Lung (tissue), 12 donors: ENCODE data around the gene ELP5. TPM values are rescaled to one million over a fixed set of nuclear protein-coding genes. Genes with fewer than 3 reads are reported as not detected.

ENCODE experiments used
- ATAC-seq: fragments of 200-7000 bp; cut with Tn5 transposase; one replicate; pipeline ENCODE4 v1.9.1; 2020; ENCODE audit warnings: moderate number of reproducible peaks; ENCODE audit not compliant: insufficient read depth, low FRiP score
- DNase-seq, 3 donors: peaks; one replicate each; pipeline ENCODE4 v3.0.0-alpha.2; 2013 to 2017
- H3K27ac ChIP-seq, 2 donors: one replicate each; pipeline ENCODE4 v1.5.1; 2013; ENCODE audit warnings: mild to moderate bottlenecking in 2 of 2, moderate library complexity in 2 of 2, control low read depth in 1 of 2, inconsistent platforms in 1 of 2, low read depth in 1 of 2, low read length in 1 of 2
- H3K27me3 ChIP-seq, 3 donors: one replicate each; pipeline ENCODE4 v1.5.1; 2013; ENCODE audit warnings: low read length in 2 of 3; ENCODE audit not compliant: control insufficient read depth in 3 of 3, insufficient read depth in 3 of 3
- H3K36me3 ChIP-seq, 4 donors: one replicate each; pipeline ENCODE4 v1.5.1; 2013; ENCODE audit warnings: low read length in 4 of 4, mild to moderate bottlenecking in 1 of 4, moderate library complexity in 1 of 4; ENCODE audit not compliant: control insufficient read depth in 4 of 4, insufficient read depth in 4 of 4
- H3K4me1 ChIP-seq, 5 donors: one replicate each; pipeline ENCODE4 v1.5.1; 2013; ENCODE audit warnings: low read length in 5 of 5, mild to moderate bottlenecking in 2 of 5, moderate library complexity in 1 of 5; ENCODE audit not compliant: control insufficient read depth in 5 of 5, insufficient read depth in 5 of 5
- H3K4me3 ChIP-seq: one replicate; pipeline ENCODE4 v1.5.1; 2013; ENCODE audit warnings: mild to moderate bottlenecking, control low read depth, moderate library complexity
- H3K9ac ChIP-seq, 2 donors: one replicate each; pipeline ENCODE4 v1.5.1; 2013; ENCODE audit warnings: low read length in 2 of 2, control low read depth in 1 of 2; ENCODE audit not compliant: insufficient read depth in 1 of 2
- H3K9me3 ChIP-seq, 4 donors: one replicate each; pipeline ENCODE4 v1.5.1; 2013; ENCODE audit warnings: low read length in 3 of 4, mild to moderate bottlenecking in 1 of 4, moderate library complexity in 1 of 4; ENCODE audit not compliant: control insufficient read depth in 4 of 4, insufficient read depth in 3 of 4
- CTCF ChIP-seq: IDR thresholded peaks from 2 replicates; pipeline ENCODE4 v1.5.1; 2012; ENCODE audit warnings: mild to moderate bottlenecking; ENCODE audit errors: control extremely low read depth, extremely low read depth
- WGBS, 2 donors: extraction: QIAGEN DNeasy Blood & Tissue Kit; methylation state at CpG; one replicate each; pipeline ENCODE4 v1.1.7; 2013; 5-methylcytosine and 5-hydroxymethylcytosine counted together
- polyA plus RNA-seq, 2 donors: library from polyadenylated mRNA; stranded (reverse); fragments of 200-250 nt; gene quantifications; one replicate each; pipeline ENCODE4 v1.2.1, GENCODE V29; 2013
- total RNA-seq, 2 donors: library from RNA; depleted of rRNA in 1 of 2; stranded (reverse); fragments of >200 nt in 1 of 2; gene quantifications; one replicate each; pipeline ENCODE4 v1.2.1, GENCODE V29; 2014 to 2021
- donor health status: control.
- donor health status: control.
- donor health status: Bipolar disorder and iron deficiency.
- donor health status: healthy.
- donor health status: DM: yes; HTN: yes; CAD: no.

Gene ELP5
- total and polyA plus RNA-seq, 4 donors: 19.8 to 63.2 (median 36.6) TPM

- no peaks in the 10 kb centered on the region for H3K9me3 ChIP-seq
- peak overlapping the region; percentile 53 to 68 for H3K9ac ChIP-seq
- peak overlapping the region; percentile 57 for H3K4me3 ChIP-seq
- DNase-seq: no peak
- TF ChIP-seq CTCF: no peak
- ATAC-seq: peak; percentile 3
- H3K27me3 ChIP-seq: peaks cover 0 to 23% (median 18%) of the 10 kb centered on the region in 3 donors
- peak overlapping the region in 1 of 2 donors; percentile 90 for H3K27ac ChIP-seq
- WGBS, 2 donors: 10 to 11% methylated on average over 50 to 71 of the region's 71 CpGs
- peaks cover 0 to 15% (median 4%) of the 10 kb centered on the region in 4 donors for H3K36me3 ChIP-seq
- H3K4me1 ChIP-seq: peaks cover 0 to 11% (median 0%) of the 10 kb centered on the region in 5 donors
Observed at GRCh38 chr17:7261379-7262191, 9.6 kb downstream of the ELP5 start.

GRCh38 chr17:7262192-7262934 lies 10.3 kb downstream of the ELP5 start, which contains the start of gene CLDN7:
Gene CLDN7, minus strand, starts transcription at chr17:7262478. Its CDS starts 435 bp downstream, at chr17:7262043.
- peak; percentile 56 for ATAC-seq
- H3K27ac ChIP-seq: peak within 1 kb of the TSS in 1 of 2 donors; percentile 90
- H3K4me3 ChIP-seq: peak within 1 kb of the TSS; percentile 57

More at GRCh38 chr17:7262192-7262934, 10.3 kb downstream of the ELP5 start, which contains the start of gene CLDN7:
- peak; percentile 57 to 86 (median 84) for DNase-seq
- WGBS, 2 donors: 9% methylated on average over 52 to 64 of the region's 64 CpGs
- Histone ChIP-seq H3K27me3 (peaks cover 0 to 23% (median 18%) of the 10 kb centered on the region in 3 donors), H3K9me3 (no peaks in the 10 kb centered on the region), H3K4me1 (peaks cover 0 to 11% (median 0%) of the 10 kb centered on the region in 5 donors), H3K9ac (peak within 1 kb of the TSS; percentile 53 to 68), H3K36me3 (peaks cover 0 to 10% (median 3%) of the 10 kb centered on the region in 4 donors)
- TF ChIP-seq CTCF: no peak
